Astrocyte (in vitro differentiated cells and primary cell): ENCODE measurements around the gene NBPF1.
A peak's percentile ranks its signal among the peaks of the same experiment; 100 is the strongest.

Source experiments
- EZH2 ChIP-seq: IDR thresholded peaks from 2 replicates; pipeline ENCODE4 v1.6.1; 2012; ENCODE audit warnings: mild to moderate bottlenecking, low read length, inconsistent platforms; ENCODE audit not compliant: insufficient read depth
- TF ChIP-seq, protein P1 (sequence below): IDR thresholded peaks from 2 replicates; pipeline ENCODE4 v1.5.1; 2011; ENCODE audit warnings: low read depth, mild to moderate bottlenecking, inconsistent platforms, low read length, moderate library complexity; ENCODE audit not compliant: insufficient read depth

DNA sequence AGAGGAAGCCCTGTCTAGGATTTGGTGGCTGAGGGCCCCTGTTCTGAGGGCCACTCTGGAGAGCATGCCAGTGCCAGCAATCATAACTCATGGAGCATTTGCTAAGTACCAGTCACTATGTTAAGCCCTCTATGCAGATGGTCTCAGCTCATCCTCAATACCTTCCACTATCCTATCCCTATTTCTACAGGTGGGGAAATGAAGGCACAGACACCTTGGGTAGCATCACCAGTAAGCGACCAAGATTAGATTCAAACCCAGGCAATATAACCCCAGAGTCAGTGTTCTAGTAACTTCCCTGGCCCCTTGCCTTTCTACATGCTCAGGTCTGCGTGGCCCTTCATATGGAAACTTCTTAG lies 7.9 kb upstream of the NBPF1 start:
- TF ChIP-seq, protein P1, sequence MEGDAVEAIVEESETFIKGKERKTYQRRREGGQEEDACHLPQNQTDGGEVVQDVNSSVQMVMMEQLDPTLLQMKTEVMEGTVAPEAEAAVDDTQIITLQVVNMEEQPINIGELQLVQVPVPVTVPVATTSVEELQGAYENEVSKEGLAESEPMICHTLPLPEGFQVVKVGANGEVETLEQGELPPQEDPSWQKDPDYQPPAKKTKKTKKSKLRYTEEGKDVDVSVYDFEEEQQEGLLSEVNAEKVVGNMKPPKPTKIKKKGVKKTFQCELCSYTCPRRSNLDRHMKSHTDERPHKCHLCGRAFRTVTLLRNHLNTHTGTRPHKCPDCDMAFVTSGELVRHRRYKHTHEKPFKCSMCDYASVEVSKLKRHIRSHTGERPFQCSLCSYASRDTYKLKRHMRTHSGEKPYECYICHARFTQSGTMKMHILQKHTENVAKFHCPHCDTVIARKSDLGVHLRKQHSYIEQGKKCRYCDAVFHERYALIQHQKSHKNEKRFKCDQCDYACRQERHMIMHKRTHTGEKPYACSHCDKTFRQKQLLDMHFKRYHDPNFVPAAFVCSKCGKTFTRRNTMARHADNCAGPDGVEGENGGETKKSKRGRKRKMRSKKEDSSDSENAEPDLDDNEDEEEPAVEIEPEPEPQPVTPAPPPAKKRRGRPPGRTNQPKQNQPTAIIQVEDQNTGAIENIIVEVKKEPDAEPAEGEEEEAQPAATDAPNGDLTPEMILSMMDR = peak; percentile 0
- TF ChIP-seq EZH2 = no peak
